Cortex of kidney (tissue), 1 donor: ENCODE measurements around the gene AIG1.

Experiments used
- DNase-seq: peaks from one replicate; lab custom pipeline; 2025; lab: John Stamatoyannopoulos, UW

AIG1 gene

GRCh38 chr6:143196525-143197225, 136.0 kb downstream of the AIG1 start:
- DNase-seq: no peak

- DNase-seq: no peak
These were observed 136.7 kb downstream of the AIG1 start for GRCh38 chr6:143197377-143197776.

DNA sequence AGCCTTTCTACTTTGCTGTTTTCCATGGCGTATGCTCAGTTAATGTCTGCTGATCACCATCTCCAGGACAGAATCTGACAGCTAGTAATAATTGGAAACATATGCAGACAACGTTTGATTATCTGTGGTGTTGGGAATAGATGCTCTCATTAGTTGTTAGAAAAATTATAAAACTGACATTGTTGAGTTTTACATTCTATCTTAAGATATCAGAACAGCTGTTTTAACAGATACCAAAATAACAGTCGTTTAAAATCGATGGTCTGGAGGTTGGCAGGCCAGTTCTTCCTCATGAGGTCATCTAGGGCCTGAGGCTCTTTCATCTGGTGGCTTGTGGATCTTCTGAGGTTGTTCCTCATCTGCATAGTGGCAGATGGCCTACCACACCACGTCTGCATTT, 137.6 kb downstream of the AIG1 start:
- DNase-seq: no peak

- no peak for DNase-seq
These were observed 138.6 kb downstream of the AIG1 start for GRCh38 chr6:143199291-143199690.

DNA sequence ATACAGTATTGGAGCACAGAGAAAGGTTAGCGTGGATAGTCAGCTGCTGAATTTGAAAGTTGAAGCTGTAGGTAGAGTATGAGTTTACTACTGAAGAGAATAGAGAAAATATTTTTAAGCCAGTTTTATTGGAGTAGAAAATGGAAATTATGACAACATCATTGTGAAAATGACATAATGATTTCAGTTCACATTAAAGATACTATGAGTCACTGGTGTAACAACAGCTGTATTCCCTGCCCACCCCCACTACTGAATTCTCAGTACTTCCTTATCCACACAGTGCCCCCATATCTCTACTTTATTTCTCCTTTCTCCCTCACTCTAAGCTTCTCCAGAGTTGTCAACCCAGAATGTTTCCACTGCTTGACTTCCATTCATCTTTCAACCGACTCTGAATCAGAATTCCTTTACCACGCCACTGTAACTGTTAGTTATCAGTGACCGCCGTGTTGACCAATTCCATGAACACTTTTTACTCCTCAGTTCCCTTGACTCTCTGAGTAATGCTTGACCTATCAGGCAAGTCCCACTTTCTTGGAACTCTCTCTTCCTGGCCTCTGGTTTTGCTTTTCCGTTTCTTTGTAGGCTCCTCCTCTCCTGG, 139.6 kb downstream of the AIG1 start:
- no peak for DNase-seq

DNA sequence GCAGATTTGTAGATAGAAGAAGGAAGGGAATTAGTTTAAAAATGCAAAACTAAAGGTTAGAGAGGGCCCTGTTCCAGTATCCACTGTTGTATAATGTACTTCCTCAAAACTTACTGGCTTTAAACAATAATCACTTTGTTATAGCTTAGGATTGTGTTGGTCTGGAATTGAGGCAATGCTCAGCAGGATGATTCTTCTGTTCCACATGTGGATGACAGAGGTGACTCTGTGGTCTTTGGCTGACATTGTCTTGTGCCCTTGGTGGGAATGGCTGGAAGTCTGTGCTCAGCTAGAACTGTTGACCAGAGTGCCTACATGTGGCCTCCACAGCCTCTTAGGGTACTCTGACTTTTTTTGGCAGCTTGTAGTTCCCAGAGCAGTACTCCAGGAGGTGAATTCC, 143.4 kb downstream of the AIG1 start:
- no peak for DNase-seq

GRCh38 chr6:143205131-143205535, 144.4 kb downstream of the AIG1 start:
- no peak for DNase-seq

GRCh38 chr6:143205585-143205984, 144.9 kb downstream of the AIG1 start:
- DNase-seq: no peak

GRCh38 chr6:143205991-143206390, 145.3 kb downstream of the AIG1 start:
- DNase-seq: no peak

DNA sequence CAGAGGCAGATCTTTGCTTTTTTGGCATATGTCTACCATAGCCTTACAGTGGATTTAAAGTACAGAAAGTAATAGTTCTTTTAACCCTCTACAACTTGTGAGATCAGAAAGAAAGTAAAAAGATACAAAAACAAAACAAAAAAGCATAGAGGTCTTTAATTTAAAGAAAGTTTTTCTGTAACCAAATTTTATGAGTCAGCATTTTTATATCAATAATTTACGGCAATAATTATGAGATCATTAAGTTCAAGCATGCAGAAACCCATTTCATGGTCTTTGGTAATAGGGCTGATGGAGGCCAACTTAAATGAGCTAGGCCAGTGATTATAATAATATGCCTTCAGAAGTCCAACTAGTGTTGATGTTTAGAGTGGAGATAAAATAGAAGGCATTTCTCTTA, 145.9 kb downstream of the AIG1 start:
- DNase-seq: no peak

- no peak for DNase-seq
These were observed 149.7 kb downstream of the AIG1 start for GRCh38 chr6:143210420-143210819.

- no peak for DNase-seq
These were observed 153.2 kb downstream of the AIG1 start for GRCh38 chr6:143213859-143214376.

DNA sequence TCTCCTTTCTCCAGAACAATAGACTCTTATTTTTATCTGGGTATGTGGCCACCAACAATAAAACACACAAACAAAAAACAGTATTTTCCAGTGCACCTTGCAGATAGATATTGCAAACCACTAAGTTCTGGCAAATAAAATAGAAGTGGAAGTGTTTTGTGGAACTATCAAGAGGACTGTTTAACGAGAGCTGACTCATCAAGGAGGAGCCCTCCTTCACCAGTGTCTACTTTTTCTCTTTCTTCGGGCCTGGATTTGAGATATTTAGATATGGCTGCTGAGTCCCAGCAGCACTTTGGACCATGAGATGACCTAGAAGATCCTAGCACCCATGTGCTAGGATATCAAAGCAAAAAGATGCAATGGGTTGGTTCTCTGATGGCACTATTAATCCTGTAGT, 154.7 kb downstream of the AIG1 start:
- DNase-seq: no peak

DNA sequence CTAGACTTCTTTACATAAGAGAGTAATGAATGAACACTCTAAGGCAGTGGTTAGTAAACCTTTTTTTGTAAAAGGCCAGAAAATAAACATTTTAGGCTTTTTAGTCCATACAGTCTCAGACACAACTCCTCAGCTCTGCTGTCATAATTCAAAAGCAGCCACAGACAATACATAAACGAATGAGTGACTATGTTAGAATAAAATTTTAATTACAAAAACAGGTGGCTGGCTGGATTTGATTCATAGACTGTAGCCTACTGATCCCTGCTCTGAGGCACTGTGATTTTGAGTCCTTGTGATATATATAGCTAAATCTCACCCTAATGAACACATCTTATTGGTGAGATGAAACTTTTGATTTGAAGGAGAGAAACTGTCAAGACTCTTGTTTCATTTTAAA, 155.1 kb downstream of the AIG1 start:
- DNase-seq: no peak

DNA sequence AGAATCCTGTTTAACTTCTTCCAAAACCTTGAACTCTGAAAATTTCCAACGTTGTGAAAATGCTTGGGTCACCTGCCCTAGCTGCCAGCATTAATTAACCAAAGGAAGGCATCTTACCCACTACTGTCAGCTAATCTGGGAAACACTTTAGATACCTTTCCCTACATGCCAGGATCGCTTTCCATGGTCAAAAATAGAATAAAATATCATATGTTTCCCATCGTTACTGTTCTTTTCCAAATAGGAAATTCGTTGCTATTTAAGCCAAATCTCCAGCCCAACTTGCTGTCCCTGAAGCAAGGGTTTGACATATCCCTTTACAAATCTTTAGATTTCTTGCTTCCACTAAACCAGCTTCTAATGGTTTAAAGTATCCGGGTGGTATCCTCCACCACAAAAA, 157.5 kb downstream of the AIG1 start:
- no peak for DNase-seq

DNA sequence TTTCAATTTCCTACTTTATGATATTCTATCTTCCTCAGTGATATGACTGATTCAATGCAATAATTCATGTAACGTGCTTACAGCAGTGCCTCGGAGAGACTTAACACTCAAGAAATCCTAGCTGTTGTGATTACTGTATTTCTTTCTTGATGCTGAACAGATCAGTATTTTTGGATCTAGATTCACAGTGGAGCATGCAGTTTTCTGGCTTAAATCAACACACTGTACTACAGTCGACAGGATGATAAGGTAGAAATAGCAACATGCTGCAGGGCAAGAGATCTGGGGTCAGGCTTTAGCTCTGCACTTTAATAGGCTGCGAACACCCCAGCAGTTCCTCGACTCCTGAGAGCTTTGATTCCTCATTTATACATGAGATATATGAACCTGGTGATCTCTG, 161.0 kb downstream of the AIG1 start:
- no peak for DNase-seq

DNA sequence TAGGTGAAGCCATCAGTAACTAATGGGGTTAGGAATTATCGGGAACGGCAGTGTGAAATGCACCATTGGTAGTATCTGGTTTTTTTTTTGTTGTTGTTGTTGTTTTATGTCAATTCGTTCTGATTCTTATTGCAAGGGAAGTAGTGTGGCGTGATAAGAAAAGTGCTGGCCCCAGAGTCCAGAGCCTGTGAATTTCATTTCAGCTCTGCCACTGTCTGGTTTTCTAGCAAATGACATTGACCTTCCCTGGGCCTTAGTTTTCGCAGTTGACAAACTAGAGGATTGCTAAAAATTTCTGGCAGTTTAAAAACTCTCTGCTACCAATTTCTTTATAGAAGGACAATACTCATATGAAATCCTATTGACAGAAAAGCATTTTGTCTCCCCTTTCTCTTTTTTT, 161.6 kb downstream of the AIG1 start:
- no peak for DNase-seq

GRCh38 chr6:143222801-143223231, 162.1 kb downstream of the AIG1 start:
- DNase-seq: no peak

GRCh38 chr6:143223895-143224294, 163.2 kb downstream of the AIG1 start:
- DNase-seq: no peak

DNA sequence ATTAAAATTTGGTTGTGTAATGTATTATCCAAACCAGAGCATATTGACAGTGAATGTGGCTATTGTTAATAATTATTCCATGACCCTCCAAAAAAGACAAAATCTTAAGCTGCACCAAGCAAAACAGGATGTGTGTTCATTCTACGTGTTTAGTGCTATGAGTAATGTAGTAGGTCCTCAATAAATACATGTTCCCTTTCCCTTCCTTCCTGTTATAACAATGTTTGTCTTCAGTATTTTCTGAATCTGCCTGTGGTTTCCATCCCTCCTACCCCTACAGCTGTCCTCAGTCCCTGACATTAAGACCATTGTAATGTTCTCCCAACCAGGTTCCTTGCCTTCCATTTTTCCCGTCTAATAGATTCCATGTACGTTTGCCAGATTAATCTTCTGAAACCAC, 163.8 kb downstream of the AIG1 start:
- no peak for DNase-seq

GRCh38 chr6:143225929-143226328, 165.2 kb downstream of the AIG1 start:
- no peak for DNase-seq

DNA sequence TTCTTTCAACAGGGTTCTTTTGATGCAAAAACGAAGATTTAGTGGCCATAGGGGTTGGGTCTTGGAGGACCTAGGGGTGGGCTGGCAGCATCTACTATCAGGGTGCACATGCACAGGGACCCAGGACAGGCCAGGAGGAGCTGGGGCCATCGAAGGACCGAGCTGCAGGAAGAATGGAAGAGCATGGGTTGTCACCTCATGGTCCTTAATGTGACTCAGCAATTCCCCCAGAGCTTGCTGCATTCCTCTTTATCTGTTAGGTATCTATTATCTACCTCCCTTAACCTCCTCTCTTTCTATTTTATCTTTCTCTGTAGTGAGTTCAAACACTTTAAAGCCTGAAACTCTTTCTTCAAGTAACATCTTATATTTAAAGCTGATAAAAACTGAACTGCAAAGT, 167.0 kb downstream of the AIG1 start:
- DNase-seq: no peak

GRCh38 chr6:143229400-143229799, 168.7 kb downstream of the AIG1 start:
- DNase-seq: no peak

DNA sequence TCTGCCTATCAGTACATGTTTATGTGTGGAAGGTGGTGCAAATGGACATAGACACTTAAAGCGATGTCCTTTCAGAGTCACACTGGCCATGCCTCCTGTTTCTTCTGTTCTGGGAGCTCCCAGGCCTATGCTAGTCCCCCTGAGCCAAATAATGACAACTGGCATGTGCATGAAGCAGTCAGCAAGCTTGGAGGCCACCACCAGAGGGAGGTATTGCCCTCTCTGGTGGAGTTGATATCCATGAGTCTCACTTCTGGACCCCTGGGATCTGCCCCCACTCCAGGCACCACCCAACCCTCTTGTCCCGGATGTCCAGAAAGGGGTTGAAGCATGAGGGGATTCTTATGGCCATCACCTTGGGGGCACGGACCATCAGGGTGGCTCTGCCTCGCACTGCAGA, 172.2 kb downstream of the AIG1 start:
- DNase-seq: no peak
